Ovary (tissue), 9 donors: ENCODE measurements around the gene TP53I11. TPM values are rescaled to one million over a fixed set of nuclear protein-coding genes. Genes with fewer than 3 reads are reported as not detected.

Experiments
- DNase-seq, 5 donors: peaks; one replicate each; pipeline ENCODE4 v3.0.0-alpha.2; 2019 to 2020
- H3K27ac ChIP-seq, 2 donors: fragments of 200-600 bp; one replicate each; pipeline versions ENCODE4 v1.5.1 to v1.8.0; 2019 to 2022
- H3K27me3 ChIP-seq: fragments of 200-600 bp; one replicate; pipeline ENCODE4 v1.8.0; 2022
- H3K36me3 ChIP-seq: fragments of 200-600 bp; sonication (generic); one replicate; pipeline ENCODE4 v1.5.1; 2019
- H3K4me1 ChIP-seq: one replicate; pipeline ENCODE4 v1.8.1; 2013; ENCODE audit warnings: mild to moderate bottlenecking, moderate library complexity; ENCODE audit not compliant: insufficient read depth
- H3K4me3 ChIP-seq: fragments of 200-600 bp; sonication (generic); one replicate; pipeline ENCODE4 v1.5.1; 2017
- H3K9me3 ChIP-seq, 2 donors: fragments of 200-600 bp in 1 of 2; sonication (generic) in 1 of 2; one replicate each; pipeline versions ENCODE4 v1.5.1 to v1.8.1; 2013 to 2019; ENCODE audit warnings: mild to moderate bottlenecking in 1 of 2, moderate library complexity in 1 of 2
- EP300 ChIP-seq: sonication (generic); formaldehyde crosslinking; IDR thresholded peaks from one replicate; pipeline ENCODE4 v1.6.1; 2017; ENCODE audit warnings: antibody characterized with exemption
- POLR2A ChIP-seq: fragments of 450-650 bp; IDR thresholded peaks from one replicate; pipeline ENCODE4 v1.6.1; 2017; ENCODE audit warnings: antibody characterized with exemption, mild to moderate bottlenecking, moderate library complexity
- WGBS, 3 donors: extraction: QIAGEN DNeasy Blood & Tissue Kit in 1 of 3; methylation state at CpG; one replicate each; pipeline versions ENCODE4 v1.1.5 to v1.1.7; 2013 to 2017; 5-methylcytosine and 5-hydroxymethylcytosine counted together
- intact Hi-C, 4 donors: fragments of 100-400 bp; cut with DNase I; formaldehyde crosslinking; loops; one replicate each; pipeline versions ENCODE4 v1.11.0 to v1.15.1; 2022 to 2023
- polyA plus RNA-seq, 2 donors: library from polyadenylated mRNA; stranded (reverse); fragments of 200-250 nt in 1 of 2; fragments of 350-450 nt in 1 of 2; fragmentation: Illumina TruSeq in 1 of 2; extraction: RNeasy Lipid Tissue Mini Kit (QIAGEN cat#74804) in 1 of 2; gene quantifications; one replicate each; pipeline ENCODE4 v1.2.3, GENCODE V29; 2013 to 2014
- total RNA-seq, 7 donors: library from RNA; depleted of rRNA in 2 of 7; stranded (reverse); fragments of >200 nt in 2 of 7; fragmentation: NEBNext Ultra II Directional in 3 of 7; extraction: Animal tissue kit (Norgen Biotek cat#: 25700) in 3 of 7; gene quantifications; one replicate each; pipeline versions ENCODE4 v1.1.0 to v1.2.4, GENCODE V29; 2016 to 2023
- TF ChIP-seq, protein P1 (sequence below), 3 donors: fragments of 450-650 bp in 2 of 3; fragments of 200-600 bp in 1 of 3; IDR thresholded peaks; one replicate each; pipeline versions ENCODE4 v1.5.1 to v1.8.0; 2016 to 2022; ENCODE audit warnings: antibody characterized with exemption in 3 of 3, mild to moderate bottlenecking in 1 of 3
- donor health status: DM: no; HTN: no; CAD: no; lungs with moderate emphysema.
- donor health status: DM: no; HTN: no; CAD: no.
- donor health status: Bipolar disorder and iron deficiency.
- donor health status: DM: yes; HTN: yes; CAD: no.
- donor health status: DM: no; HTN: no; CAD: no.
- donor health status: DM: yes; HTN: yes; CAD: no.

TP53I11 gene
- total and polyA plus RNA-seq, 9 donors = 9.2 to 51.9 (median 21.8) TPM

DNA sequence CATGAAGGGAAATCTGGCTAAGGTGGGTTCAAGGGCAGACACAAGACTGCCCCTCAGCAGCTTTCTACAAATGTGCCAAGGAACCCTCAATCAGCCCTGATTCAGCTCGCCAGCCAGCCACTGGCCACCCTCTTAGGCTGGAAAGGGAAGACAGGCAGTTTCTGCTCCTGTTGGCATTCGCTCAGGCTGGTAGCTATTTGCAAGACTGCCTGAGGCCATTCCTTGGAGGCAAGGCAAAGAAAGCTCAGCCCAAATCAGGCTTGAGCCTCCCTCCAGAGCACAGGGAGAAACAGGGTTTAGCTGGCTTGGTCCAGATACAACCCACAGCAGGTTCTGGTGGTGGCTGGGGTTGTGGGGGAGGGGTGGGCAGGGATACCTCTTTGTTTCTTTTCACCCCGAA is 19.2 kb downstream of the TP53I11 start:
- intact Hi-C loops = loop anchor here in 3 of 4 donors (10.0 kb wide), 3 partner anchors 323 to 403 kb away; no protein-coding TSS in a partner anchor
- Histone ChIP-seq H3K4me3 (no peak overlapping the region), H3K27me3 (no peaks in the 10 kb centered on the region), H3K9me3 (no peaks in the 10 kb centered on the region), H3K27ac (no peak overlapping the region), H3K4me1 (no peaks in the 10 kb centered on the region), H3K36me3 (no peaks in the 10 kb centered on the region)
- DNase-seq = no peak
- WGBS, 3 donors = 83 to 93% (median 84%) methylated on average over 3 of the region's 3 CpGs
- TF ChIP-seq, protein P1, sequence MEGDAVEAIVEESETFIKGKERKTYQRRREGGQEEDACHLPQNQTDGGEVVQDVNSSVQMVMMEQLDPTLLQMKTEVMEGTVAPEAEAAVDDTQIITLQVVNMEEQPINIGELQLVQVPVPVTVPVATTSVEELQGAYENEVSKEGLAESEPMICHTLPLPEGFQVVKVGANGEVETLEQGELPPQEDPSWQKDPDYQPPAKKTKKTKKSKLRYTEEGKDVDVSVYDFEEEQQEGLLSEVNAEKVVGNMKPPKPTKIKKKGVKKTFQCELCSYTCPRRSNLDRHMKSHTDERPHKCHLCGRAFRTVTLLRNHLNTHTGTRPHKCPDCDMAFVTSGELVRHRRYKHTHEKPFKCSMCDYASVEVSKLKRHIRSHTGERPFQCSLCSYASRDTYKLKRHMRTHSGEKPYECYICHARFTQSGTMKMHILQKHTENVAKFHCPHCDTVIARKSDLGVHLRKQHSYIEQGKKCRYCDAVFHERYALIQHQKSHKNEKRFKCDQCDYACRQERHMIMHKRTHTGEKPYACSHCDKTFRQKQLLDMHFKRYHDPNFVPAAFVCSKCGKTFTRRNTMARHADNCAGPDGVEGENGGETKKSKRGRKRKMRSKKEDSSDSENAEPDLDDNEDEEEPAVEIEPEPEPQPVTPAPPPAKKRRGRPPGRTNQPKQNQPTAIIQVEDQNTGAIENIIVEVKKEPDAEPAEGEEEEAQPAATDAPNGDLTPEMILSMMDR (IDR thresholded peaks at IDR 0.05) = no peak
- TF ChIP-seq EP300 (no peak), POLR2A (no peak)

DNA sequence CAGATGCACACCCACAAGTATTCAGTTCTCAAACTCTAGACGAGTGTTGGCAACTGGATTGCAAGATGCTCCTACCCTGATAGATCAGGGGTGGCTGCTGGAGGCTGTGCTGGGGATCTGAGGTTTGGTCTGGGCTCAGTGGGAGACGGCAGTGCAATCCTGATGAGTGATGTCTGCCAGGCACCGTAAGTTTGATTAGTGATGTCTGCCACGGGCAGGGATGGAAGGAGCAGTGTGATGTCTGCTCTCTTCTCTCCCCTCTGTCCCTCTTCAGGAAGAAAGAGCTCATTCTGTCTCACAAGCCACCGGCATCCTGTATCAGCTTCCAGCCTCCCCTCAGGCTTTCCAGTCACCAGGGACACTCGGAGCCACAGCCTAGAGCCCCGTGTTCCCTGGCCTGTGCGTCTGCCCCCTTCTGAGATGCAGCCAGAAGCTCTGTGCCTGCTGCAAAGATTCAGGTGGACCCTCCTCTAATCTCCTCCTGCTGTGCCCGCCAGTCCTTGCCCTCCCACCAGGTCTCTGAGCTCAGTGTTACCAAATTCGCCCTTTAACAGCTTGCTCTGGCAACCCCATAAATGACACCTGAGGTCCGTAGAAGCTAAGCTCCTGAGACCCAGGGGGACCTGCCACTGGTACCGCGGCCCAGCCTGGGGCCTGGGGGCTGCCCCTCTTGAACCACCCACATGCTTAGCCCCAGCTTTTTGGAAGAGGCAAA is 19.9 kb downstream of the TP53I11 start:
- no peaks in the 10 kb centered on the region for H3K27me3 ChIP-seq
- no peaks in the 10 kb centered on the region for H3K9me3 ChIP-seq
- no peaks in the 10 kb centered on the region for H3K4me1 ChIP-seq
- 63 to 75% (median 64%) methylated on average over 13 of the region's 13 CpGs for WGBS, 3 donors
- H3K4me3 ChIP-seq = no peak overlapping the region
- H3K36me3 ChIP-seq = no peaks in the 10 kb centered on the region
- no peak for DNase-seq
- intact Hi-C loops = loop anchor here in 3 of 4 donors (10.0 kb wide), 3 partner anchors 324 to 404 kb away; no protein-coding TSS in a partner anchor
- no peak overlapping the region for H3K27ac ChIP-seq
- no peak for TF ChIP-seq EP300
- TF ChIP-seq POLR2A = no peak
- TF ChIP-seq, protein P1 (IDR thresholded peaks at IDR 0.05) = no peak

DNA sequence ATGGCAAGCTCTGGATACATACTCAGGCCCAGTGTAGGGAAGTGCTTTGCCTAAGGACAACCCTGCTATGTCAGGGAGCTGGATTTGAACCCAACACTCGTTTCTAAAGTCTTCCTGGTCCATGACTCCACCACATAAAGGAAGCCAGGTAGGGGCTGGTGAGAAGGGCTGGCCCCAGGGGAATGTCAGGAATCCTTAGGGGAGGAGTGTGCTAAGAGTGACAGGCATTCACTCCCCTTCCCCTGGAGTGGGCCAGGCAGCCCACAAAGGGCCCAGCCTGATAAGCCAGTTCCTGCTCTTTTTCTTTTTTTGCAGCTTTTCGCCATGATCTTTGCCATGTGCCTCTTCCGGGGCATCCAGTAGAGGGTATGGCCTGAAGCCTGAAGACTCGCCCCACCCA is 21.9 kb downstream of the TP53I11 start:
- Histone ChIP-seq H3K4me1 (no peaks in the 10 kb centered on the region), H3K4me3 (no peak overlapping the region), H3K9me3 (no peaks in the 10 kb centered on the region), H3K36me3 (no peaks in the 10 kb centered on the region), H3K27ac (no peak overlapping the region), H3K27me3 (no peaks in the 10 kb centered on the region)
- TF ChIP-seq POLR2A (no peak), EP300 (no peak)
- TF ChIP-seq, protein P1 (IDR thresholded peaks at IDR 0.05) = no peak
- no peak for DNase-seq
- intact Hi-C loops = loop anchor here in 1 of 4 donors (5.0 kb wide), 1 partner anchor 173 kb away; no protein-coding TSS in a partner anchor
- 50 to 62% (median 61%) methylated on average over 4 of the region's 4 CpGs for WGBS, 3 donors

DNA sequence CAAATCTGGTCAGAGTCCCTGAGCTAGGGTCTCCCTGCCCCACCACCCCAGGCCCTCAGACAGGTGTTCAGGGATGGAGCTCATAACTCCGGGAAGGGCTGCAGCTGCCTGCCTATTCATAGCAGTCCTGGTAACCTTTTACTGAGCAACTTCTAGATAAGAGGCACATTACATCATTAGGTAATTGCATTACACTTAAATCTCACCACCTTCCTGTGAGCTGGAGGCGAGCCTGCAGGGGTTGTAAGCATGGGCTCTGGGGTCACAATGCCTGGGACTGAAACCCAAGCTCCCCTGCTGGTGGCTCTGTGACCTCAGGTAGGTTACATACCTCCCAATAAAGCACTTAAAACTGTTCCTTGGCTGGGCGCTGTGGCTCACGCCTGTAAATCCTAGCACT is 22.5 kb downstream of the TP53I11 start:
- H3K27ac ChIP-seq = no peak overlapping the region
- no peak overlapping the region for H3K4me3 ChIP-seq
- DNase-seq = no peak
- no peaks in the 10 kb centered on the region for H3K36me3 ChIP-seq
- no peaks in the 10 kb centered on the region for H3K9me3 ChIP-seq
- TF ChIP-seq, protein P1 (IDR thresholded peaks at IDR 0.05) = no peak
- TF ChIP-seq EP300 = no peak
- no peak for TF ChIP-seq POLR2A
- 78 to 81% (median 79%) methylated on average over 4 of the region's 4 CpGs for WGBS, 3 donors
- no peaks in the 10 kb centered on the region for H3K27me3 ChIP-seq
- H3K4me1 ChIP-seq = no peaks in the 10 kb centered on the region
- intact Hi-C loops = loop anchor here in 1 of 4 donors (5.0 kb wide), 1 partner anchor 174 kb away; no protein-coding TSS in a partner anchor
